Fibroblast of villous mesenchyme (primary cell): ENCODE results near the gene NMRAL1. TPM values are rescaled to one million over a fixed set of nuclear protein-coding genes. Genes with fewer than 3 reads are reported as not detected.

Experiments
- DNase-seq: peaks from one replicate; pipeline ENCODE4 v3.0.0-alpha.2; 2010; ENCODE audit warnings: low read depth
- H3K4me3 ChIP-seq: 2 replicates; pipeline ENCODE4 v1.5.1; 2011; ENCODE audit warnings: low read depth, mild to moderate bottlenecking, low read length
- CTCF ChIP-seq: IDR thresholded peaks from 2 replicates; pipeline ENCODE4 v1.5.1; 2012; ENCODE audit warnings: low read depth, mild to moderate bottlenecking, low read length; ENCODE audit not compliant: insufficient read depth
- total RNA-seq: library from RNA; depleted of rRNA; stranded (reverse); fragments of >200 nt; gene quantifications from 2 replicates; pipeline ENCODE4 v1.2.3, GENCODE V29; 2012

Gene NMRAL1
- total RNA-seq, 1 donor = 54.4 TPM

GRCh38 chr16:4420505-4421105, 53.8 kb downstream of the NMRAL1 start:
- TF ChIP-seq CTCF = no peak
- no peak overlapping the region for H3K4me3 ChIP-seq
- DNase-seq = no peak

GRCh38 chr16:4419402-4419959, 54.9 kb downstream of the NMRAL1 start:
- no peak for DNase-seq
- no peak overlapping the region for H3K4me3 ChIP-seq
- TF ChIP-seq CTCF = no peak

GRCh38 chr16:4416200-4417032, 58.0 kb downstream of the NMRAL1 start, which contains the start of gene CORO7:
Gene CORO7, minus strand, starts transcription at chr16:4416596. Its CDS starts 78 bp downstream, at chr16:4416518.
- H3K4me3 ChIP-seq = peak within 1 kb of the TSS; percentile 78
- DNase-seq = peak; percentile 88
- TF ChIP-seq CTCF = no peak

- DNase-seq = peak; percentile 34
- no peak for TF ChIP-seq CTCF
- H3K4me3 ChIP-seq = peak overlapping the region; percentile 78
Observed at GRCh38 chr16:4415538-4416199, 58.8 kb downstream of the NMRAL1 start.

- H3K4me3 ChIP-seq = no peak overlapping the region
- no peak for DNase-seq
- TF ChIP-seq CTCF = no peak
Observed at GRCh38 chr16:4414187-4414917, 60.1 kb downstream of the NMRAL1 start.

- no peak overlapping the region for H3K4me3 ChIP-seq
- no peak for TF ChIP-seq CTCF
- DNase-seq = no peak
Observed at GRCh38 chr16:4412854-4413253, 61.6 kb downstream of the NMRAL1 start.
